ENCODE measurements around the gene FKBP3.

The FKBP3 gene

GRCh38 chr14:45140661-45141187 lies 6.4 kb upstream of the FKBP3 start:
- Histone ChIP-seq H3K9me3 (ENCODE audit: control insufficient read depth, low read length) (no peaks in the 10 kb centered on the region), H3K4me1 (ENCODE audit: control insufficient read depth, insufficient read depth, low read length) (peaks cover 15% of the 10 kb centered on the region), H3K9ac (ENCODE audit: low read length) (no peak overlapping the region)

GRCh38 chr14:45136399-45136798 lies 2.1 kb upstream of the FKBP3 start:
- no peaks in the 10 kb centered on the region for H3K36me3 ChIP-seq (ENCODE audit: control insufficient read depth, insufficient read depth, low read length, severe bottlenecking)
- DNase-seq (ENCODE audit: low read depth), result peak; percentile 27
- H3K4me3 ChIP-seq (ENCODE audit: low read length), result peak overlapping the region; percentile 94
- no peaks in the 10 kb centered on the region for H3K9me3 ChIP-seq (ENCODE audit: control insufficient read depth, low read length)
- no peaks in the 10 kb centered on the region for H3K27me3 ChIP-seq (replicated peaks; ENCODE audit: control insufficient read depth, insufficient read depth, low read length)
- H3K4me1 ChIP-seq (ENCODE audit: control insufficient read depth, insufficient read depth, low read length), result peaks cover 15% of the 10 kb centered on the region
- peak overlapping the region; percentile 79 for H3K9ac ChIP-seq (ENCODE audit: low read length)

More at GRCh38 chr14:45140661-45141187, 6.4 kb upstream of the FKBP3 start:
- no peaks in the 10 kb centered on the region for H3K27me3 ChIP-seq (replicated peaks; ENCODE audit: control insufficient read depth, insufficient read depth, low read length)
- no peak overlapping the region for H3K4me3 ChIP-seq (ENCODE audit: low read length)
- DNase-seq (ENCODE audit: low read depth), result no peak
- H3K36me3 ChIP-seq (ENCODE audit: control insufficient read depth, insufficient read depth, low read length, severe bottlenecking), result no peaks in the 10 kb centered on the region

DNA sequence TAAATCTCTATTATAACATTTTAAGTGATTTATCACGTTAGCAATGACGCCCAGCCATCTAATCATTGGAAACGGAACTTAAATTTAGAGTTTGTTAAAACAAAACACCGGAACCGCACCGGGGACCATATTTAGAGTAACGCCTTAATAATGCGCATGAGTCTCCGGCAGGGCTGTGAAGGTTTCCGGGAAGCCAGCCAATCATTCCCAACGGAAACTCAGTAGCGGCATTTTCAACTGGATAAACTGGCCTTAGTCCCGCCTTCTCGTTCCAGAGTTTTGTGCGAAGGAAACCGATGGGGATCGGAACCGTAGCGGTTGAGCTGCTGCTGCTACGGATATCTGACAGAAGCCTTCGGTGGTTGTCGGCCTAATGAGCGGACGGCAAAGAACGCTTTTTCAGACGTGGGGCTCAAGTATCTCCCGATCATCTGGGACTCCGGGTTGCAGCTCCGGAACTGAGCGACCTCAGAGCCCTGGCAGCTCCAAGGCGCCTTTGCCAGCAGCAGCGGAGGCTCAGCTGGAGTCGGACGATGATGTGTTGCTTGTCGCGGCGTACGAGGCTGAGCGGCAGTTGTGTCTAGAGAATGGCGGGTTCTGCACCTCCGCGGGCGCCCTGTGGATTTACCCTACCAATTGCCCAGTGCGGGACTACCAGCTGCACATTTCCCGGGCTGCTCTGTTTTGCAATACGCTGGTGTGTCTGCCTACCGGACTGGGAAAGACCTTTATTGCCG lies 1.5 kb upstream of the FKBP3 start, which contains the start of gene FANCM:
Gene FANCM (plus strand): TSS at position 272 of the 737 bp plus-strand sequence. CDS start 102 bp downstream, at position 374.
- Histone ChIP-seq H3K27me3 (replicated peaks; ENCODE audit: control insufficient read depth, insufficient read depth, low read length) (no peaks in the 10 kb centered on the region), H3K9me3 (ENCODE audit: control insufficient read depth, low read length) (no peaks in the 10 kb centered on the region), H3K9ac (ENCODE audit: low read length) (peak within 1 kb of the TSS; percentile 99), H3K4me1 (ENCODE audit: control insufficient read depth, insufficient read depth, low read length) (peaks cover 15% of the 10 kb centered on the region), H3K4me3 (ENCODE audit: low read length) (peak within 1 kb of the TSS; percentile 94), H3K36me3 (ENCODE audit: control insufficient read depth, insufficient read depth, low read length, severe bottlenecking) (no peaks in the 10 kb centered on the region)
- peak; percentile 99 for DNase-seq (ENCODE audit: low read depth)

- no peaks in the 10 kb centered on the region for H3K27me3 ChIP-seq (replicated peaks; ENCODE audit: control insufficient read depth, insufficient read depth, low read length)
- H3K9me3 ChIP-seq (ENCODE audit: control insufficient read depth, low read length), result no peaks in the 10 kb centered on the region
- peak; percentile 66 for DNase-seq (ENCODE audit: low read depth)
Observed at GRCh38 chr14:45135156-45135555, 875 bp upstream of the FKBP3 start.

DNA sequence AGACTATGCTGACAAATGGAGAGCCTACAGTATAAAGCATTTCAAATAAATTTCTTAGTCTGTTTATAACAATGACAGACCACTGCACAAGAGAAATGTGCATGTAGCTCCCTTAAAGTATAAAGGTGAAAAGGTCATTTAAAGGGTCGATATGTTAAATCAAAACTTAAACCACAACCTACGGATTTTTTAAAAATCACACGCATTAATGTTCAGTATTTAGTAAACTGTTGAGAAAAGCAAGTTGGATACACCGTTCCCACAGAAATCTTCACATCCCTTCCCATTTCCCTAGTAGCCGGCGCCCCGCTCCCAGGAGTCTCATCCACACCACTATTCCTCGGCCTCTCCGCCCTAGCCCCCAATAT lies 614 bp downstream of the FKBP3 start:
- Histone ChIP-seq H3K9ac (ENCODE audit: low read length) (peak overlapping the region; percentile 99), H3K4me3 (ENCODE audit: low read length) (peak overlapping the region; percentile 94), H3K9me3 (ENCODE audit: control insufficient read depth, low read length) (no peaks in the 10 kb centered on the region), H3K4me1 (ENCODE audit: control insufficient read depth, insufficient read depth, low read length) (peaks cover 15% of the 10 kb centered on the region), H3K27me3 (replicated peaks; ENCODE audit: control insufficient read depth, insufficient read depth, low read length) (no peaks in the 10 kb centered on the region), H3K36me3 (ENCODE audit: control insufficient read depth, insufficient read depth, low read length, severe bottlenecking) (peaks cover 7% of the 10 kb centered on the region)
- DNase-seq (ENCODE audit: low read depth), result peak; percentile 12

More at GRCh38 chr14:45135156-45135555, 875 bp upstream of the FKBP3 start:
- H3K36me3 ChIP-seq (ENCODE audit: control insufficient read depth, insufficient read depth, low read length, severe bottlenecking), result no peaks in the 10 kb centered on the region
- H3K4me1 ChIP-seq (ENCODE audit: control insufficient read depth, insufficient read depth, low read length), result peaks cover 15% of the 10 kb centered on the region
- H3K4me3 ChIP-seq (ENCODE audit: low read length), result peak overlapping the region; percentile 94
- peak overlapping the region; percentile 99 for H3K9ac ChIP-seq (ENCODE audit: low read length)

DNA sequence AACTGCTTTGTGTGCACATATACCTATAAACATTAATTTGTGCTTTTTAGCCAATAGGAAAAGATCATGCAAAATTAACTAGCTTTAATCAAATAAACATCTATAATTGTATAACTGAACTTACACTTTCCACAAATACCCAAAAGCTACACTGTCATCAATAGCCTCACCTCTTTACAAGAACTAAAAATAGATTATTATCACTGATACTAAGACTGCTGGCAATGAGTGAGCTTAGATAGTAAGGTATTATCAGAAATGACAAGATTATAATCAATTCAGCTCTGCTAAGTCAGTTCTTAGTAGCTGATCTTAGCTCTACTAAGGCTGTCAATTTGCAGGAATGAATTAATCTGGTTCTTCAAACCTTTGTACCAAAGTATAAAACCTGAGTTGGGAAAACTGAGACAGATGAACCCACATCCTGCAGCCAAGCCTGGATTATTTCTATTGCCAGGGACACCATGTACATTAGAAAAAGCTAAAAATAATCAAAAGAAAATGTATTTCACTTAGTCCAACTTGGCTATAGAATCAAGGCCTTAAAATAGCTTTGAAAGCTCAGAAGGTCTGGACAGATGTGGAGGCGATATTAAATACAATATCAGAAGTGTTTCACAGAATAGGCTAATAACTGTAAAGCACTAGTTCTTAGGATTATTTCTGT lies 5.2 kb downstream of the FKBP3 start:
- no peak overlapping the region for H3K4me3 ChIP-seq (ENCODE audit: low read length)
- H3K27me3 ChIP-seq (replicated peaks; ENCODE audit: control insufficient read depth, insufficient read depth, low read length), result no peaks in the 10 kb centered on the region
- DNase-seq (ENCODE audit: low read depth), result no peak
- peaks cover 33% of the 10 kb centered on the region for H3K36me3 ChIP-seq (ENCODE audit: control insufficient read depth, insufficient read depth, low read length, severe bottlenecking)
- H3K9me3 ChIP-seq (ENCODE audit: control insufficient read depth, low read length), result no peaks in the 10 kb centered on the region
- no peaks in the 10 kb centered on the region for H3K4me1 ChIP-seq (ENCODE audit: control insufficient read depth, insufficient read depth, low read length)
- no peak overlapping the region for H3K9ac ChIP-seq (ENCODE audit: low read length)

DNA sequence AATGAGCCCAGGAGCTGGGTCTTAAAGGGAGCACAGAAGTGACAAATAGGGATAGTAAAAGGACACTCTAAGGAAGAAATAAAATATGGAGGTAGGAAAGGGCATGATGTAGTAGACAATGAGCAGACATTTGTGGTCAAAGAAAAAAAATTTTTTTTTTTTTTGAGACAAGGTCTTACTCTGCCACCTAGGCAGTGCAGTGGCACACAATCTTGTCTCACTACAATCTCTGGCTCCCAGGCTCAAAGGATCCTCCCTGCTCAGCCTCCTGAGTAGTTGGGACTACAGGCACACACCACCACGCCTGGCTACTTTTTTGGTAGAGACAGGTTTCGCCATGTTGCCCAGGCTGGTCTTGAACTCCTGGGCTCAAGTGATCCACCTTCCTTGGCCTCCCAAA lies 8.5 kb downstream of the FKBP3 start:
- DNase-seq (ENCODE audit: low read depth), result no peak
- no peaks in the 10 kb centered on the region for H3K27me3 ChIP-seq (replicated peaks; ENCODE audit: control insufficient read depth, insufficient read depth, low read length)
- no peaks in the 10 kb centered on the region for H3K9me3 ChIP-seq (ENCODE audit: control insufficient read depth, low read length)
- no peak overlapping the region for H3K4me3 ChIP-seq (ENCODE audit: low read length)
- H3K4me1 ChIP-seq (ENCODE audit: control insufficient read depth, insufficient read depth, low read length), result no peaks in the 10 kb centered on the region
- H3K36me3 ChIP-seq (ENCODE audit: control insufficient read depth, insufficient read depth, low read length, severe bottlenecking), result peaks cover 59% of the 10 kb centered on the region
- no peak overlapping the region for H3K9ac ChIP-seq (ENCODE audit: low read length)

- Histone ChIP-seq H3K27me3 (replicated peaks; ENCODE audit: control insufficient read depth, insufficient read depth, low read length) (no peaks in the 10 kb centered on the region), H3K4me1 (ENCODE audit: control insufficient read depth, insufficient read depth, low read length) (no peaks in the 10 kb centered on the region), H3K9ac (ENCODE audit: low read length) (no peak overlapping the region), H3K36me3 (ENCODE audit: control insufficient read depth, insufficient read depth, low read length, severe bottlenecking) (peaks cover 69% of the 10 kb centered on the region), H3K9me3 (ENCODE audit: control insufficient read depth, low read length) (no peaks in the 10 kb centered on the region), H3K4me3 (ENCODE audit: low read length) (no peak overlapping the region)
- no peak for DNase-seq (ENCODE audit: low read depth)
Observed at GRCh38 chr14:45123271-45123670, 11.0 kb downstream of the FKBP3 start.

DNA sequence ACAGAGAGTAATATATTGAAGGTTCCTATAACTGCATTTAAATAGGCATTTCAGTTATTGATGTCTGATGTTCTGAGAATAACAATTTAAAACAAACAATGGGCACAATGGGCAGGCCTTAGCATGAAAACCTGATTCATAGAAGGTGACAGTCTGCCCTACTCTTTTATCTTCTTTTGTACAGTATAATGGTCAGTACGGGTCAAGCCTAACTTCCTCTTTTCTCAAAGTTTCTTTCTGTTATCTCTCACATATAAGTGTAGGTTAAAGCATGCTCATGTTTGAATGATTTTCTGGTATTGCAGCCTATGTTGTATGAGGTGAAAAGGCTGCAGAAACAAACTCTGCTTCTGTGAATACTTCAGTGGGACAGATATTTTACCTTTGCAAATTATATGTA lies 14.2 kb downstream of the FKBP3 start:
- no peaks in the 10 kb centered on the region for H3K9me3 ChIP-seq (ENCODE audit: control insufficient read depth, low read length)
- DNase-seq (ENCODE audit: low read depth), result no peak
- H3K36me3 ChIP-seq (ENCODE audit: control insufficient read depth, insufficient read depth, low read length, severe bottlenecking), result peaks cover 82% of the 10 kb centered on the region
- no peak overlapping the region for H3K4me3 ChIP-seq (ENCODE audit: low read length)
- no peaks in the 10 kb centered on the region for H3K4me1 ChIP-seq (ENCODE audit: control insufficient read depth, insufficient read depth, low read length)
- no peak overlapping the region for H3K9ac ChIP-seq (ENCODE audit: low read length)
- H3K27me3 ChIP-seq (replicated peaks; ENCODE audit: control insufficient read depth, insufficient read depth, low read length), result no peaks in the 10 kb centered on the region

GRCh38 chr14:45118594-45118993 lies 15.7 kb downstream of the FKBP3 start:
- Histone ChIP-seq H3K4me3 (ENCODE audit: low read length) (no peak overlapping the region), H3K36me3 (ENCODE audit: control insufficient read depth, insufficient read depth, low read length, severe bottlenecking) (peaks cover 95% of the 10 kb centered on the region), H3K4me1 (ENCODE audit: control insufficient read depth, insufficient read depth, low read length) (no peaks in the 10 kb centered on the region), H3K9me3 (ENCODE audit: control insufficient read depth, low read length) (no peaks in the 10 kb centered on the region), H3K27me3 (replicated peaks; ENCODE audit: control insufficient read depth, insufficient read depth, low read length) (no peaks in the 10 kb centered on the region), H3K9ac (ENCODE audit: low read length) (no peak overlapping the region)
- no peak for DNase-seq (ENCODE audit: low read depth)

- Histone ChIP-seq H3K36me3 (ENCODE audit: control insufficient read depth, insufficient read depth, low read length, severe bottlenecking) (peaks cover 95% of the 10 kb centered on the region), H3K9me3 (ENCODE audit: control insufficient read depth, low read length) (no peaks in the 10 kb centered on the region), H3K4me3 (ENCODE audit: low read length) (no peak overlapping the region), H3K9ac (ENCODE audit: low read length) (no peak overlapping the region), H3K27me3 (replicated peaks; ENCODE audit: control insufficient read depth, insufficient read depth, low read length) (no peaks in the 10 kb centered on the region), H3K4me1 (ENCODE audit: control insufficient read depth, insufficient read depth, low read length) (peaks cover 5% of the 10 kb centered on the region)
- DNase-seq (ENCODE audit: low read depth), result no peak
Observed at GRCh38 chr14:45114327-45114726, 20.0 kb downstream of the FKBP3 start.
